OCI-LY3 (cell line): Measurements from ENCODE around the gene POLR3B.

Experiments used
- CTCF ChIP-seq: fragments of 200-600, 300-600 bp; sonication (generic); IDR thresholded peaks from 2 replicates; pipeline ENCODE4 v1.5.1; 2014; ENCODE audit warnings: antibody characterized with exemption, low read length, low read depth
- EZH2phosphoT487 ChIP-seq: fragments of 200-600 bp; shearing (Covaris generic); IDR thresholded peaks from 2 replicates; pipeline ENCODE4 v1.6.1; 2018; ENCODE audit warnings: antibody characterized with exemption, mixed run types, low read depth

- no peak for TF ChIP-seq EZH2phosphoT487
- no peak for TF ChIP-seq CTCF
Measured at GRCh38 chr12:106446419-106447092, 89.0 kb downstream of the POLR3B start.
